ENCODE data around the gene AP3S2. TPM values are rescaled to one million over a fixed set of nuclear protein-coding genes. Genes with fewer than 3 reads are reported as not detected.

Gene AP3S2
- total and polyA plus RNA-seq, 7 experiments from 2014 or later = 24.3 to 32.8 (median 28.5) TPM

GRCh38 chr15:89805241-89806209 is 88.3 kb downstream of the AP3S2 start:
- no peak overlapping the region for H3K27ac Mint-ChIP-seq
- ATAC-seq = no peak
- H3K9me3 Mint-ChIP-seq = no peaks in the 10 kb centered on the region
- Histone ChIP-seq H3K4me3 (ENCODE audit: low read length) (no peak overlapping the region), H3K4me1 (ENCODE audit: control insufficient read depth in 2 of 2, insufficient read depth in 2 of 2, low read length in 2 of 2) (no peaks in the 10 kb centered on the region), H3K27me3 (ENCODE audit: control insufficient read depth in 2 of 2, insufficient read depth in 2 of 2, low read length in 2 of 2) (no peaks in the 10 kb centered on the region), H3K9me3 (ENCODE audit: control insufficient read depth in 2 of 3, low read length in 3 of 3) (no peaks in the 10 kb centered on the region), H3K36me3 (ENCODE audit: control insufficient read depth in 2 of 3, insufficient read depth in 3 of 3, low read length in 3 of 3) (no peaks in the 10 kb centered on the region), H3K27ac (ENCODE audit: low read depth, low read length) (no peak overlapping the region)
- DNase-seq = no peak
- no peak overlapping the region for H3K4me3 Mint-ChIP-seq
- intact Hi-C loops (cut with micrococcal nuclease) = no loop called here
- ChIA-PET POLR2A (no interaction called here), CTCF (no interaction called here)
- H3K36me3 Mint-ChIP-seq = no peaks in the 10 kb centered on the region
- H3K4me1 Mint-ChIP-seq = peaks cover 0 to 4% (median 0%) of the 10 kb centered on the region in 7 donors
- H3K27me3 Mint-ChIP-seq = peaks cover 0 to 15% (median under 1%) of the 10 kb centered on the region in 5 donors

GRCh38 chr15:89803941-89804800 is 89.6 kb downstream of the AP3S2 start:
- Histone ChIP-seq H3K27ac (ENCODE audit: low read depth, low read length) (no peak overlapping the region), H3K9me3 (ENCODE audit: control insufficient read depth in 2 of 3, low read length in 3 of 3) (no peaks in the 10 kb centered on the region), H3K36me3 (ENCODE audit: control insufficient read depth in 2 of 3, insufficient read depth in 3 of 3, low read length in 3 of 3) (no peaks in the 10 kb centered on the region), H3K27me3 (ENCODE audit: control insufficient read depth in 2 of 2, insufficient read depth in 2 of 2, low read length in 2 of 2) (no peaks in the 10 kb centered on the region), H3K4me1 (ENCODE audit: control insufficient read depth in 2 of 2, insufficient read depth in 2 of 2, low read length in 2 of 2) (no peaks in the 10 kb centered on the region), H3K4me3 (ENCODE audit: low read length) (no peak overlapping the region)
- ChIA-PET POLR2A (no interaction called here), CTCF (no interaction called here)
- intact Hi-C loops (cut with micrococcal nuclease) = no loop called here
- DNase-seq (no peak), ATAC-seq (peak; percentile 53)
- Mint-ChIP-seq H3K4me1 (peaks cover 0 to 4% (median 0%) of the 10 kb centered on the region in 7 donors), H3K27ac (no peak overlapping the region), H3K4me3 (no peak overlapping the region), H3K36me3 (no peaks in the 10 kb centered on the region), H3K27me3 (peaks cover 0 to 13% (median 5%) of the 10 kb centered on the region in 5 donors), H3K9me3 (no peaks in the 10 kb centered on the region)

GRCh38 chr15:89802986-89803824 is 90.6 kb downstream of the AP3S2 start:
- DNase-seq = no peak
- Mint-ChIP-seq H3K27ac (no peak overlapping the region), H3K4me1 (peaks cover 0 to 5% (median 0%) of the 10 kb centered on the region in 7 donors), H3K36me3 (no peaks in the 10 kb centered on the region), H3K9me3 (no peaks in the 10 kb centered on the region), H3K27me3 (peaks cover 0 to 13% (median 5%) of the 10 kb centered on the region in 5 donors), H3K4me3 (no peak overlapping the region)
- Histone ChIP-seq H3K4me1 (ENCODE audit: control insufficient read depth in 2 of 2, insufficient read depth in 2 of 2, low read length in 2 of 2) (no peaks in the 10 kb centered on the region), H3K9me3 (ENCODE audit: control insufficient read depth in 2 of 3, low read length in 3 of 3) (no peaks in the 10 kb centered on the region), H3K27me3 (ENCODE audit: control insufficient read depth in 2 of 2, insufficient read depth in 2 of 2, low read length in 2 of 2) (no peaks in the 10 kb centered on the region), H3K4me3 (ENCODE audit: low read length) (no peak overlapping the region), H3K27ac (ENCODE audit: low read depth, low read length) (no peak overlapping the region), H3K36me3 (ENCODE audit: control insufficient read depth in 2 of 3, insufficient read depth in 3 of 3, low read length in 3 of 3) (no peaks in the 10 kb centered on the region)
- no peak for ATAC-seq
- ChIA-PET POLR2A (no interaction called here), CTCF (no interaction called here)
- intact Hi-C loops (cut with micrococcal nuclease) = no loop called here

- no peaks in the 10 kb centered on the region for H3K36me3 Mint-ChIP-seq
- H3K4me1 ChIP-seq (ENCODE audit: control insufficient read depth in 2 of 2, insufficient read depth in 2 of 2, low read length in 2 of 2) = no peaks in the 10 kb centered on the region
- H3K36me3 ChIP-seq (ENCODE audit: control insufficient read depth in 2 of 3, insufficient read depth in 3 of 3, low read length in 3 of 3) = no peaks in the 10 kb centered on the region
- POLR2A ChIA-PET = no interaction called here
- H3K27ac Mint-ChIP-seq = no peak overlapping the region
- H3K4me3 ChIP-seq (ENCODE audit: low read length) = no peak overlapping the region
- intact Hi-C loops (cut with micrococcal nuclease) = no loop called here
- peaks cover 0 to under 1% (median under 1%) of the 10 kb centered on the region in 11 donors for H3K9me3 Mint-ChIP-seq
- DNase-seq (no peak), ATAC-seq (no peak)
- peaks cover 0 to 13% (median 5%) of the 10 kb centered on the region in 5 donors for H3K27me3 Mint-ChIP-seq
- CTCF ChIA-PET = no interaction called here
- H3K27ac ChIP-seq (ENCODE audit: low read depth, low read length) = no peak overlapping the region
- H3K4me1 Mint-ChIP-seq = peaks cover 0 to 3% (median 0%) of the 10 kb centered on the region in 7 donors
- H3K4me3 Mint-ChIP-seq = no peak overlapping the region
- no peaks in the 10 kb centered on the region for H3K9me3 ChIP-seq (ENCODE audit: control insufficient read depth in 2 of 3, low read length in 3 of 3)
- H3K27me3 ChIP-seq (ENCODE audit: control insufficient read depth in 2 of 2, insufficient read depth in 2 of 2, low read length in 2 of 2) = no peaks in the 10 kb centered on the region
Observed at GRCh38 chr15:89802231-89802928, 91.4 kb downstream of the AP3S2 start.

GRCh38 chr15:89801471-89802195 is 92.2 kb downstream of the AP3S2 start:
- Mint-ChIP-seq H3K9me3 (peaks cover 0 to 8% (median 5%) of the 10 kb centered on the region in 11 donors), H3K27ac (no peak overlapping the region), H3K4me3 (no peak overlapping the region), H3K36me3 (peaks cover 0 to 3% (median 0%) of the 10 kb centered on the region in 5 donors), H3K27me3 (peaks cover 0 to 13% (median 5%) of the 10 kb centered on the region in 5 donors), H3K4me1 (peaks cover 0 to 3% (median 0%) of the 10 kb centered on the region in 7 donors)
- Histone ChIP-seq H3K36me3 (ENCODE audit: control insufficient read depth in 2 of 3, insufficient read depth in 3 of 3, low read length in 3 of 3) (no peaks in the 10 kb centered on the region), H3K27me3 (ENCODE audit: control insufficient read depth in 2 of 2, insufficient read depth in 2 of 2, low read length in 2 of 2) (no peaks in the 10 kb centered on the region), H3K9me3 (ENCODE audit: control insufficient read depth in 2 of 3, low read length in 3 of 3) (no peaks in the 10 kb centered on the region), H3K4me3 (ENCODE audit: low read length) (no peak overlapping the region), H3K4me1 (ENCODE audit: control insufficient read depth in 2 of 2, insufficient read depth in 2 of 2, low read length in 2 of 2) (no peaks in the 10 kb centered on the region), H3K27ac (ENCODE audit: low read depth, low read length) (no peak overlapping the region)
- ATAC-seq (no peak), DNase-seq (no peak)
- intact Hi-C loops (cut with micrococcal nuclease) = no loop called here
- POLR2A ChIA-PET = no interaction called here
- CTCF ChIA-PET = interaction anchor here (0.7 kb wide), 1 partner anchor 13 kb away, joined by 3 read pairs; no protein-coding TSS in a partner anchor
